ENCODE measurements around the gene TTC13.
"Not testable (repeated sequence)": the region's sequence is repeated elsewhere in the genome, so short reads cannot be mapped to it uniquely, and the experiment has no call there.

TTC13 gene

GRCh38 chr1:230984622-230985515 is 6.2 kb upstream of the TTC13 start:
- not testable (repeated sequence) for H3K4me1 Mint-ChIP-seq; H3K9me3 Mint-ChIP-seq; DNase-seq (ENCODE audit: low spot score in 2 of 2); H3K27me3 Mint-ChIP-seq; ATAC-seq (replicated peaks; ENCODE audit: extremely low read depth, poor library complexity, severe bottlenecking); H3K4me3 Mint-ChIP-seq; H3K27ac Mint-ChIP-seq (ENCODE audit: low read depth)
- peaks cover 10% of the 10 kb centered on the region for H3K36me3 Mint-ChIP-seq (ENCODE audit: insufficient read depth)

- no peaks in the 10 kb centered on the region for H3K9me3 Mint-ChIP-seq
- peaks cover 10% of the 10 kb centered on the region for H3K36me3 Mint-ChIP-seq (ENCODE audit: insufficient read depth)
- no peak for DNase-seq (ENCODE audit: low spot score in 2 of 2)
- H3K27ac Mint-ChIP-seq (ENCODE audit: low read depth), result no peak overlapping the region
- no peak overlapping the region for H3K4me3 Mint-ChIP-seq
- peaks cover 8% of the 10 kb centered on the region for H3K4me1 Mint-ChIP-seq
- H3K27me3 Mint-ChIP-seq, result no peaks in the 10 kb centered on the region
- no peak for ATAC-seq (replicated peaks; ENCODE audit: extremely low read depth, poor library complexity, severe bottlenecking)
Observed at GRCh38 chr1:230983811-230984210, 5.2 kb upstream of the TTC13 start.

GRCh38 chr1:230982696-230983095 is 4.0 kb upstream of the TTC13 start:
- H3K4me3 Mint-ChIP-seq, result no peak overlapping the region
- H3K27me3 Mint-ChIP-seq, result no peaks in the 10 kb centered on the region
- peaks cover 14% of the 10 kb centered on the region for H3K36me3 Mint-ChIP-seq (ENCODE audit: insufficient read depth)
- no peak overlapping the region for H3K27ac Mint-ChIP-seq (ENCODE audit: low read depth)
- ATAC-seq (replicated peaks; ENCODE audit: extremely low read depth, poor library complexity, severe bottlenecking) (no peak), DNase-seq (ENCODE audit: low spot score in 2 of 2) (no peak)
- peaks cover 10% of the 10 kb centered on the region for H3K4me1 Mint-ChIP-seq
- no peaks in the 10 kb centered on the region for H3K9me3 Mint-ChIP-seq

GRCh38 chr1:230979952-230980351 is 1.3 kb upstream of the TTC13 start:
- Mint-ChIP-seq H3K9me3 (no peaks in the 10 kb centered on the region), H3K4me3 (no peak overlapping the region), H3K27ac (ENCODE audit: low read depth) (no peak overlapping the region), H3K4me1 (peaks cover 24% of the 10 kb centered on the region), H3K27me3 (no peaks in the 10 kb centered on the region), H3K36me3 (ENCODE audit: insufficient read depth) (peaks cover 15% of the 10 kb centered on the region)
- DNase-seq (ENCODE audit: low spot score in 2 of 2), result no peak
- ATAC-seq (replicated peaks; ENCODE audit: extremely low read depth, poor library complexity, severe bottlenecking), result no peak

- Mint-ChIP-seq H3K9me3 (no peaks in the 10 kb centered on the region), H3K27me3 (no peaks in the 10 kb centered on the region), H3K36me3 (ENCODE audit: insufficient read depth) (peaks cover 16% of the 10 kb centered on the region), H3K4me3 (no peak overlapping the region), H3K4me1 (peaks cover 27% of the 10 kb centered on the region), H3K27ac (ENCODE audit: low read depth) (no peak overlapping the region)
- DNase-seq (ENCODE audit: low spot score in 2 of 2) (no peak), ATAC-seq (replicated peaks; ENCODE audit: extremely low read depth, poor library complexity, severe bottlenecking) (no peak)
Observed at GRCh38 chr1:230979389-230979716, 692 bp upstream of the TTC13 start.

- Mint-ChIP-seq H3K4me3 (no peak overlapping the region), H3K9me3 (no peaks in the 10 kb centered on the region), H3K27ac (ENCODE audit: low read depth) (peak overlapping the region; percentile 95), H3K36me3 (ENCODE audit: insufficient read depth) (peaks cover 16% of the 10 kb centered on the region), H3K4me1 (peaks cover 39% of the 10 kb centered on the region), H3K27me3 (no peaks in the 10 kb centered on the region)
- DNase-seq (ENCODE audit: low spot score in 2 of 2), result peak in 1 of 2 donors; percentile 14
- ATAC-seq (replicated peaks; ENCODE audit: extremely low read depth, poor library complexity, severe bottlenecking), result no peak
Observed at GRCh38 chr1:230977761-230978490, 735 bp downstream of the TTC13 start.

GRCh38 chr1:230976825-230977747 is 1.6 kb downstream of the TTC13 start:
- peak; percentile 29 for ATAC-seq (replicated peaks; ENCODE audit: extremely low read depth, poor library complexity, severe bottlenecking)
- peaks cover 17% of the 10 kb centered on the region for H3K36me3 Mint-ChIP-seq (ENCODE audit: insufficient read depth)
- H3K4me1 Mint-ChIP-seq, result peaks cover 48% of the 10 kb centered on the region
- no peaks in the 10 kb centered on the region for H3K9me3 Mint-ChIP-seq
- peak overlapping the region; percentile 95 for H3K27ac Mint-ChIP-seq (ENCODE audit: low read depth)
- no peaks in the 10 kb centered on the region for H3K27me3 Mint-ChIP-seq
- peak; percentile 16 to 27 for DNase-seq (ENCODE audit: low spot score in 2 of 2)
- H3K4me3 Mint-ChIP-seq, result no peak overlapping the region

- H3K4me3 Mint-ChIP-seq, result peak overlapping the region; percentile 42
- DNase-seq (ENCODE audit: low spot score in 2 of 2), result no peak
- H3K27ac Mint-ChIP-seq (ENCODE audit: low read depth), result peak overlapping the region; percentile 57
- no peak for ATAC-seq (replicated peaks; ENCODE audit: extremely low read depth, poor library complexity, severe bottlenecking)
- peaks cover 17% of the 10 kb centered on the region for H3K36me3 Mint-ChIP-seq (ENCODE audit: insufficient read depth)
- no peaks in the 10 kb centered on the region for H3K27me3 Mint-ChIP-seq
- no peaks in the 10 kb centered on the region for H3K9me3 Mint-ChIP-seq
- H3K4me1 Mint-ChIP-seq, result peaks cover 55% of the 10 kb centered on the region
Observed at GRCh38 chr1:230976360-230976759, 2.3 kb downstream of the TTC13 start.

- peak overlapping the region; percentile 57 for H3K27ac Mint-ChIP-seq (ENCODE audit: low read depth)
- peaks cover 17% of the 10 kb centered on the region for H3K36me3 Mint-ChIP-seq (ENCODE audit: insufficient read depth)
- no peaks in the 10 kb centered on the region for H3K27me3 Mint-ChIP-seq
- H3K4me1 Mint-ChIP-seq, result peaks cover 59% of the 10 kb centered on the region
- peak overlapping the region; percentile 42 for H3K4me3 Mint-ChIP-seq
- no peaks in the 10 kb centered on the region for H3K9me3 Mint-ChIP-seq
- DNase-seq (ENCODE audit: low spot score in 2 of 2) (no peak), ATAC-seq (replicated peaks; ENCODE audit: extremely low read depth, poor library complexity, severe bottlenecking) (no peak)
Observed at GRCh38 chr1:230975636-230976035, 3.0 kb downstream of the TTC13 start.

- ATAC-seq (replicated peaks; ENCODE audit: extremely low read depth, poor library complexity, severe bottlenecking), result peak; percentile 82
- Mint-ChIP-seq H3K9me3 (no peaks in the 10 kb centered on the region), H3K4me3 (peak overlapping the region; percentile 63), H3K27me3 (no peaks in the 10 kb centered on the region), H3K4me1 (peaks cover 82% of the 10 kb centered on the region), H3K27ac (ENCODE audit: low read depth) (peak overlapping the region; percentile 58), H3K36me3 (ENCODE audit: insufficient read depth) (peaks cover 17% of the 10 kb centered on the region)
- peak; percentile 19 to 62 for DNase-seq (ENCODE audit: low spot score in 2 of 2)
Observed at GRCh38 chr1:230972855-230973271, 5.8 kb downstream of the TTC13 start.

GRCh38 chr1:230971771-230972170 is 6.9 kb downstream of the TTC13 start:
- ATAC-seq (replicated peaks; ENCODE audit: extremely low read depth, poor library complexity, severe bottlenecking), result no peak
- peak overlapping the region; percentile 34 for H3K4me3 Mint-ChIP-seq
- H3K36me3 Mint-ChIP-seq (ENCODE audit: insufficient read depth), result peaks cover 11% of the 10 kb centered on the region
- peaks cover 72% of the 10 kb centered on the region for H3K4me1 Mint-ChIP-seq
- H3K9me3 Mint-ChIP-seq, result no peaks in the 10 kb centered on the region
- H3K27me3 Mint-ChIP-seq, result no peaks in the 10 kb centered on the region
- no peak for DNase-seq (ENCODE audit: low spot score in 2 of 2)
- H3K27ac Mint-ChIP-seq (ENCODE audit: low read depth), result peak overlapping the region; percentile 17

GRCh38 chr1:230970432-230970831 is 8.2 kb downstream of the TTC13 start:
- H3K9me3 Mint-ChIP-seq, result no peaks in the 10 kb centered on the region
- H3K27ac Mint-ChIP-seq (ENCODE audit: low read depth), result no peak overlapping the region
- DNase-seq (ENCODE audit: low spot score in 2 of 2) (no peak), ATAC-seq (replicated peaks; ENCODE audit: extremely low read depth, poor library complexity, severe bottlenecking) (no peak)
- no peak overlapping the region for H3K4me3 Mint-ChIP-seq
- H3K27me3 Mint-ChIP-seq, result no peaks in the 10 kb centered on the region
- peaks cover 11% of the 10 kb centered on the region for H3K36me3 Mint-ChIP-seq (ENCODE audit: insufficient read depth)
- peaks cover 61% of the 10 kb centered on the region for H3K4me1 Mint-ChIP-seq

Measured in central memory CD8-positive, alpha-beta T cell (primary cell).